ENCODE measurements around the gene CKLF.

CKLF gene

DNA sequence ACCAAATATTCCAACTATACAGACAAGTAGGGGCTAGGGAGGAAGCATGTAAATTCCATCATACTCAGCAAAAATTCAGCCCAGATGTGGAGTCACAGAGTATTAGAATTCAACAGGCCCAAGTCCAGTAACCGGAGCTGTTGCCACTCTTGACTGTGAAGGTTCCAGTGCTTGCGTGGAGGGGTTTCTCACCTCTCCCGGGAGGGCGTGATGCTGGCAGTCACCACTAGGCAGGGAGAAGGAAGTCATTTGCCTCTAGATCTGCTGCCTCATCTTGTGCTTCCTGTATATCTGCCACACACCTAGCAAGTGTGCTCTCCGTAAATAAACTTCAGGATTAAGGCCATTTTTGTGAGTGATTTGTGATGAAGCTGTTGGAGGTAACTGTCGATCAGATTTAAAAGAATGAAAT is 1.0 kb upstream of the CKLF start:
- TF ChIP-seq TAF1 (IDR thresholded peaks at IDR 0.05; ENCODE audit: borderline replicate concordance, insufficient read depth, low read length) (no peak), SIN3A (IDR thresholded peaks at IDR 0.05; ENCODE audit: borderline replicate concordance, insufficient read depth, low read length) (no peak), POLR2AphosphoS5 (IDR thresholded peaks at IDR 0.05; ENCODE audit: low read depth, low read length) (no peak), FOXP2 (optimal IDR thresholded peaks at IDR 0.05; ENCODE audit: borderline replicate concordance, extremely low read depth, extremely low read length, insufficient read depth) (no peak)
- TF ChIP-seq, protein P1, sequence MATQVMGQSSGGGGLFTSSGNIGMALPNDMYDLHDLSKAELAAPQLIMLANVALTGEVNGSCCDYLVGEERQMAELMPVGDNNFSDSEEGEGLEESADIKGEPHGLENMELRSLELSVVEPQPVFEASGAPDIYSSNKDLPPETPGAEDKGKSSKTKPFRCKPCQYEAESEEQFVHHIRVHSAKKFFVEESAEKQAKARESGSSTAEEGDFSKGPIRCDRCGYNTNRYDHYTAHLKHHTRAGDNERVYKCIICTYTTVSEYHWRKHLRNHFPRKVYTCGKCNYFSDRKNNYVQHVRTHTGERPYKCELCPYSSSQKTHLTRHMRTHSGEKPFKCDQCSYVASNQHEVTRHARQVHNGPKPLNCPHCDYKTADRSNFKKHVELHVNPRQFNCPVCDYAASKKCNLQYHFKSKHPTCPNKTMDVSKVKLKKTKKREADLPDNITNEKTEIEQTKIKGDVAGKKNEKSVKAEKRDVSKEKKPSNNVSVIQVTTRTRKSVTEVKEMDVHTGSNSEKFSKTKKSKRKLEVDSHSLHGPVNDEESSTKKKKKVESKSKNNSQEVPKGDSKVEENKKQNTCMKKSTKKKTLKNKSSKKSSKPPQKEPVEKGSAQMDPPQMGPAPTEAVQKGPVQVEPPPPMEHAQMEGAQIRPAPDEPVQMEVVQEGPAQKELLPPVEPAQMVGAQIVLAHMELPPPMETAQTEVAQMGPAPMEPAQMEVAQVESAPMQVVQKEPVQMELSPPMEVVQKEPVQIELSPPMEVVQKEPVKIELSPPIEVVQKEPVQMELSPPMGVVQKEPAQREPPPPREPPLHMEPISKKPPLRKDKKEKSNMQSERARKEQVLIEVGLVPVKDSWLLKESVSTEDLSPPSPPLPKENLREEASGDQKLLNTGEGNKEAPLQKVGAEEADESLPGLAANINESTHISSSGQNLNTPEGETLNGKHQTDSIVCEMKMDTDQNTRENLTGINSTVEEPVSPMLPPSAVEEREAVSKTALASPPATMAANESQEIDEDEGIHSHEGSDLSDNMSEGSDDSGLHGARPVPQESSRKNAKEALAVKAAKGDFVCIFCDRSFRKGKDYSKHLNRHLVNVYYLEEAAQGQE (IDR thresholded peaks at IDR 0.05; ENCODE audit: insufficient read depth in 1 of 2, low read depth in 2 of 2, low read length in 2 of 2) = no peak

DNA sequence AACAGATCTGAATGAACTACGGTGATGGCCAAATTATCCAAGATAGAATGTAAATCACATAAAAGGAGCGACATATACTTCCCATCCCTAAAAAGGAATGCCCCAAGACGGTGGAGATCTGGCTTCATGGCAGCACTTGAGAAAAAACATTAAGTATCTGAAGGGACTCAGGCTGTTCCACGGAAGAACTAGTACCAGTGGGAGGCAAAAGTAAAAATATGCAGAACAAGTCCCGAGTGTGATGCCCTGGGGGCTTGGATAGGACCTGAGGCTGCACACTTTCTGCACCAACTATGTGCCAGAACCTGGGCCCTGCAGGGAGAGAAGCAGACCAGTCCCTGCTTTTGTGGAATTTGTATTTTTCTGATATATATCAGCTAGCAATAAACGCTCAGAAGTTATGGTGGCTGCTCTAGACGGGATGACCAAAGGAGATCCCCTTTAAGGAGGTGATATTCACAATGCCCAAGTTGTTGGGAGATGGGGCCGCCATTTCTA is 539 bp upstream of the CKLF start:
- TF ChIP-seq SIN3A (IDR thresholded peaks at IDR 0.05; ENCODE audit: borderline replicate concordance, insufficient read depth, low read length) = no peak
- TF ChIP-seq, protein P1 (IDR thresholded peaks at IDR 0.05; ENCODE audit: insufficient read depth in 1 of 2, low read depth in 2 of 2, low read length in 2 of 2) = no peak
- TF ChIP-seq TAF1 (IDR thresholded peaks at IDR 0.05; ENCODE audit: borderline replicate concordance, insufficient read depth, low read length) = no peak
- no peak for TF ChIP-seq POLR2AphosphoS5 (IDR thresholded peaks at IDR 0.05; ENCODE audit: low read depth, low read length)
- no peak for TF ChIP-seq FOXP2 (optimal IDR thresholded peaks at IDR 0.05; ENCODE audit: borderline replicate concordance, extremely low read depth, extremely low read length, insufficient read depth)

DNA sequence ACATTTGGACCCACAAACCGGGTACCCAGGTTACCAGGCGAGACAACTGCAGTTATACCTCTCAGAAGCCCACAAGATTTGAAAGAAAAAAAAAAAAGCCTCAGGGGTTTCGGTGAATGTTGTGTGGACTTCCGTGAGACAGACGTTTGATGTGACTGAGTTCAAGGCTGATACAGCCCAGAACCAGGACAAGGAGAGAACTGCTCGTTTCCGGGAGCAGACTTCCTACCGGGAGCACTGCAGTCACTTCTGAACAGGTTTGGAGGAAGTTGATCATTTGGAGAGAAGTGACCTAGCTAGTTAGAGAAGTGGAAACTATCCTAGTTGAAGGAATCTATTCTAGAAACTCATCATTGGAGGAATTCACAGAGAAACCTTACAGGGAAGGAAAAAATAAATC is 847 bp downstream of the CKLF start:
- no peak for TF ChIP-seq SIN3A (IDR thresholded peaks at IDR 0.05; ENCODE audit: borderline replicate concordance, insufficient read depth, low read length)

DNA sequence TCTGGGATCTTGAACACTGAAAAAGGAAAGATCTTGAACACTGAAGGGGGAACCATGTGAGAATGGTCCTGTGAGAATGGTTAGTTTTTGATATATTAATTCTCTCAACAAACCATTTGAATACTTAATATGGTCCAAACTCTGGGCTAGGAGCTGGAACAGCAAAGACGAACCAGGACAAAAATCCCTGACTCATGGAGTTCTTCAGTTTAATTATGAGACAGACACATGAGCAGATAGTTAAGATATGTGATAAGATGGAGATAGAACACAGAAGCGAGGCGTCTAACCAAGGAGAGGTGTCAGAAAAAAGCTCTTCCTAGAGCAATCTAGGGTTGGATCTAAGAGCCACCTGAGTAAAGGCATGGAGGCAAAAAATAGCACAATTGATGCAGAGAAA is 1.6 kb downstream of the CKLF start:
- TF ChIP-seq TAF1 (IDR thresholded peaks at IDR 0.05; ENCODE audit: borderline replicate concordance, insufficient read depth, low read length) (no peak), SIN3A (IDR thresholded peaks at IDR 0.05; ENCODE audit: borderline replicate concordance, insufficient read depth, low read length) (no peak), FOXP2 (optimal IDR thresholded peaks at IDR 0.05; ENCODE audit: borderline replicate concordance, extremely low read depth, extremely low read length, insufficient read depth) (no peak), POLR2AphosphoS5 (IDR thresholded peaks at IDR 0.05; ENCODE audit: low read depth, low read length) (no peak)
- TF ChIP-seq, protein P1 (IDR thresholded peaks at IDR 0.05; ENCODE audit: insufficient read depth in 1 of 2, low read depth in 2 of 2, low read length in 2 of 2) = no peak

DNA sequence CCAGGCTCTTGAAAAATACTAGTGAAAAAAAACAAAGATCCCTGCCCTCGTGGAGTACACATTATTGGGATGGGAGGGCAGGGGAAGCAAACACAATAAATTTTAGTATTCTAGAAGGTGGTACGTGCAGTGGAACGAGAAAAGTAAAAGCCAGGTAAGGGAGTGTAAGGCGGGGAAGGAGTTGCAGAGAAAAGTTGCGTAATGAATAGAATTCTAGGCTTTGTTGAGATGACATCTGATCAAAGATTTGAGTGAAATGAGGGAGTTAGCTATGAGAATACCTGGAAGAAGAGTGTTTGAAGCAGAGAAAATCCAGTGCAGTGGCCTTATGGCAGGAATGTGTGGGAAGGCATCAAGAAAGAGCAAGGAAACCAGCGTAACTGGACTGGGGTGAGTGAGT is 2.1 kb downstream of the CKLF start:
- TF ChIP-seq FOXP2 (optimal IDR thresholded peaks at IDR 0.05; ENCODE audit: borderline replicate concordance, extremely low read depth, extremely low read length, insufficient read depth) (no peak), SIN3A (IDR thresholded peaks at IDR 0.05; ENCODE audit: borderline replicate concordance, insufficient read depth, low read length) (no peak), TAF1 (IDR thresholded peaks at IDR 0.05; ENCODE audit: borderline replicate concordance, insufficient read depth, low read length) (no peak), POLR2AphosphoS5 (IDR thresholded peaks at IDR 0.05; ENCODE audit: low read depth, low read length) (no peak)
- TF ChIP-seq, protein P1 (IDR thresholded peaks at IDR 0.05; ENCODE audit: insufficient read depth in 1 of 2, low read depth in 2 of 2, low read length in 2 of 2) = no peak
